B cell (primary cell): ENCODE data around the gene ZNF483.

ENCODE experiments used
- CTCF ChIP-seq: fragments of 200-600 bp; IDR thresholded peaks from one replicate; pipeline ENCODE4 v1.8.0; 2022; ENCODE audit warnings: antibody characterized with exemption, mild to moderate bottlenecking
- EZH2 ChIP-seq: IDR thresholded peaks from 2 replicates; pipeline ENCODE4 v1.6.1; 2012; ENCODE audit warnings: borderline replicate concordance, low read depth, mild to moderate bottlenecking, moderate library complexity, low read length; ENCODE audit not compliant: insufficient read depth, poor library complexity, severe bottlenecking

GRCh38 chr9:111484572-111484894 lies 40.4 kb upstream of the ZNF483 start:
- no peak for TF ChIP-seq CTCF
- TF ChIP-seq EZH2, result no peak
